ENCODE measurements around the gene SYTL3.
"Not testable (repeated sequence)": the region's sequence is repeated elsewhere in the genome, so short reads cannot be mapped to it uniquely, and the experiment has no call there.

SYTL3 gene

DNA sequence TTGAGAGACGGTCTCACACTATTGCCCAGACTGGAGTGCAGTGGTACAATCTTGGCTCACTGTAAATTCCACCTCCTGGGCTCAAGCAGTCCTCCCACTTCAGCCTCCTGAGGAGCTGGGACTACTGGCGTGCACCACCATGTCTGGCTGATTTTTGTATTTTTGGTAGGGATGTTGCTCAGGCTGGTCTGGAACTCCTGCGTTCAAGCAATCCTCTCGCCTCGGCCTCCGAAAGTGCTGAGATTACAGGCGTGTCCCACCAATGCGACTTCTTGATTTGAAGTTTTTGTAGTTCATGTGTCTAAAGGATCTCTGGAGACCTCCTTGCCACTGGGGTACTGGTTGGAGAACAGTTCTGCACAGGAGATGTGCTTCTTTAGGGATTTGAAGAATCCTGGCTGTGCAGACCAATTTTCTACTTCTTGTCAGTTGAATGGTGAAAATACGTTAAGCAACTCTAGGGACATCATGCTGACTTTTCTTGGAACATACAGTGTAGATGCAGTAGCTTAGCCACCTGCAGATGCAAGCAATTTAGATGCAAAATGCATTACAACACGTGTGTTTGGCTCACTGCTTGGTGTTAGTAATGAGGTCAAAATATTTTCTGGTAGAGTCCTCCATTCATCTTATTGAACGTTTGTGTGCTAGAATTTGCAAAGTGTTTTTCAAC, 28.2 kb downstream of the SYTL3 start:
- H3K36me3 Mint-ChIP-seq = peaks cover 13% of the 10 kb centered on the region
- H3K9me3 Mint-ChIP-seq (ENCODE audit: low read depth) = no peaks in the 10 kb centered on the region
- no peak overlapping the region for H3K4me3 Mint-ChIP-seq
- H3K27me3 Mint-ChIP-seq = no peaks in the 10 kb centered on the region
- H3K27ac Mint-ChIP-seq = no peak overlapping the region
- no peaks in the 10 kb centered on the region for H3K4me1 Mint-ChIP-seq (ENCODE audit: low read depth)

GRCh38 chr6:158680015-158680414, 30.2 kb downstream of the SYTL3 start:
- H3K27ac Mint-ChIP-seq = peak overlapping the region; percentile 36
- H3K27me3 Mint-ChIP-seq = no peaks in the 10 kb centered on the region
- peaks cover 14% of the 10 kb centered on the region for H3K36me3 Mint-ChIP-seq
- H3K9me3 Mint-ChIP-seq (ENCODE audit: low read depth) = no peaks in the 10 kb centered on the region
- no peak overlapping the region for H3K4me3 Mint-ChIP-seq
- H3K4me1 Mint-ChIP-seq (ENCODE audit: low read depth) = peaks cover 17% of the 10 kb centered on the region

DNA sequence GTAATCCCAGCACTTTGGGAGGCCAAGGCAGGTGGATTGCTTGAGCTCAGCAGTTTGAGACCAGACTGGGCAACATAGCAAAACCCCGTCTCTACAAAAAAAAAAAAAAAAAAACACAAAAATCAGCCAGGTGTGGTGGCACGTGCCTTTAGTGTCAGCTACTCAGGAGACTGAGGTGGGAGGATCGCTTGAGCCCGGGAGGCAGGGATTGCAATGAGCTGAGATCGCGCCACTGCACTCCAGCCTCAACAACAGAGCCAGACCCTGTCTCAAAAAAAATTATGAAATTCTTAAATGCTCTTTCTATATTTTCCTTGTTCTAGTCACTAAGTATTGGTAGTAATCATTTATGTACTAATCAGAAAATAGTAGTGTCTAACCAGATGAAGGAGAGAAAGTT, 30.6 kb downstream of the SYTL3 start:
- Mint-ChIP-seq H3K4me1 (ENCODE audit: low read depth) (peaks cover 19% of the 10 kb centered on the region), H3K4me3 (no peak overlapping the region), H3K9me3 (ENCODE audit: low read depth) (no peaks in the 10 kb centered on the region), H3K36me3 (peaks cover 10% of the 10 kb centered on the region), H3K27me3 (no peaks in the 10 kb centered on the region), H3K27ac (no peak overlapping the region)

DNA sequence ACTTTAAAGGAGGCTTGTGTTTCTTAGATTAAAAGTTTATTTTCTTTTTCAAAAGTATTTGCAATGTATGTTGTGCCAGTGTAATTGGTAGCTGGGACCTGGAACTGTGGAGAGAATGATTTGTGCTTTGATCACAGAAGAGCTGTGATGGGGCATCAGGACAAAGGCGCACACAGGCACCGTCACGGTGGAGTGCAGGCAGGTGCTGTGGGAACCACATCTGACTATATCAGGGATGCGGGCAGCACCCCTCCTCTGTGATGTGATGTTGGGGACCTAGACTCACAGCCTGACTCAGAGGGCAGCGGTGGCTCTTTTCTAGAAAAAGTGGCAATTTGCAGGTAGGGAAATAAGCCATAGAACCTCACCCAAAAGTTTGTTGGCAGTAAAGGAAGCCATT, 34.5 kb downstream of the SYTL3 start:
- peaks cover 55% of the 10 kb centered on the region for H3K4me1 Mint-ChIP-seq (ENCODE audit: low read depth)
- H3K9me3 Mint-ChIP-seq (ENCODE audit: low read depth) = no peaks in the 10 kb centered on the region
- H3K27ac Mint-ChIP-seq = peak overlapping the region; percentile 23
- peaks cover 16% of the 10 kb centered on the region for H3K36me3 Mint-ChIP-seq
- no peaks in the 10 kb centered on the region for H3K27me3 Mint-ChIP-seq
- no peak overlapping the region for H3K4me3 Mint-ChIP-seq

- Mint-ChIP-seq H3K4me3 (no peak overlapping the region), H3K9me3 (ENCODE audit: low read depth) (no peaks in the 10 kb centered on the region), H3K27ac (no peak overlapping the region), H3K4me1 (ENCODE audit: low read depth) (peaks cover 60% of the 10 kb centered on the region), H3K27me3 (no peaks in the 10 kb centered on the region), H3K36me3 (peaks cover 16% of the 10 kb centered on the region)
Observed at GRCh38 chr6:158684745-158685324, 35.0 kb downstream of the SYTL3 start.

DNA sequence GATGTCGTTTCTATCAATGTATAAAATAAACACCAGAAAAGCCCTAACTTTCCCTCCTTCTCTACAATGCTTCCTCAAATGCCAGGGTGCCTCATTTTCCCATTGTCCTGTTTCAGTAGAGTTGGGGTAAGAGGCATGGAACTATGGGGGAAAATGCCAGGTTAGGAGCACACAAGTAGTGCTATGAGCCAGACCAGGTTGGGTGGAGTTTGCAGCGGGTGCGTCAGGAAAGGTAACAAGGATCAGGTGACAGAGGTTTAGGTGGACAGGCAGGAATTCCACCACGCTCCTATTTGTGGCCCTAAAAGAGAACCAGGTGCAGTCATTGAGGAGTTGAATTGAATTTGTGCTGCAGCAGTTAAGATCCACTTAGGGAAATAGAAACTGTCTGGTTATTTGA, 36.5 kb downstream of the SYTL3 start:
- Mint-ChIP-seq H3K27ac (peak overlapping the region; percentile 84), H3K36me3 (peaks cover 16% of the 10 kb centered on the region), H3K4me1 (ENCODE audit: low read depth) (peaks cover 63% of the 10 kb centered on the region), H3K4me3 (peak overlapping the region; percentile 33), H3K9me3 (ENCODE audit: low read depth) (no peaks in the 10 kb centered on the region), H3K27me3 (no peaks in the 10 kb centered on the region)

GRCh38 chr6:158686791-158687381, 37.0 kb downstream of the SYTL3 start:
- peak overlapping the region; percentile 33 for H3K4me3 Mint-ChIP-seq
- peaks cover 64% of the 10 kb centered on the region for H3K4me1 Mint-ChIP-seq (ENCODE audit: low read depth)

DNA sequence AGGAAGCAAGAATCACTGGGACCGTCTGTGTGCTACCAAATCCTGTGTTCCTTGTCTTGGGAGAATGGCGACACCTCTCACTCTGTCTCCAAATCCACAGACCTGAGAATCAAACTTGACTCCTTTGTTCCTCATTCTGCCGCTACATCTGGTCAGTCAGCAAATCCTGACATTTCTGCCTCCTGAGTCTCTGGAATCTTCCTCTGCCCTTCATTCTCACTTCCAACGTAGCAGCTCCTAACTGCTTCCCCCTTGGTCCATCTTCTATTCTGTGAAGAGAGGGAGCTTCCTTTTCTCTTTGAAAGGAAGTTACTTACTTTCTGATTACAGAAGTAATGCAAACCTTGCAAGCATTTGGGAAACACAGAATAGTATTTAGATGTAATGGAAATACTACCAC, 37.7 kb downstream of the SYTL3 start:
- Mint-ChIP-seq H3K4me3 (peak overlapping the region; percentile 33), H3K4me1 (ENCODE audit: low read depth) (peaks cover 64% of the 10 kb centered on the region), H3K27ac (peak overlapping the region; percentile 84), H3K36me3 (peaks cover 13% of the 10 kb centered on the region), H3K27me3 (no peaks in the 10 kb centered on the region), H3K9me3 (ENCODE audit: low read depth) (no peaks in the 10 kb centered on the region)

More at GRCh38 chr6:158686791-158687381, 37.0 kb downstream of the SYTL3 start:
- Mint-ChIP-seq H3K27me3 (no peaks in the 10 kb centered on the region), H3K27ac (peak overlapping the region; percentile 84), H3K9me3 (ENCODE audit: low read depth) (no peaks in the 10 kb centered on the region), H3K36me3 (peaks cover 13% of the 10 kb centered on the region)

DNA sequence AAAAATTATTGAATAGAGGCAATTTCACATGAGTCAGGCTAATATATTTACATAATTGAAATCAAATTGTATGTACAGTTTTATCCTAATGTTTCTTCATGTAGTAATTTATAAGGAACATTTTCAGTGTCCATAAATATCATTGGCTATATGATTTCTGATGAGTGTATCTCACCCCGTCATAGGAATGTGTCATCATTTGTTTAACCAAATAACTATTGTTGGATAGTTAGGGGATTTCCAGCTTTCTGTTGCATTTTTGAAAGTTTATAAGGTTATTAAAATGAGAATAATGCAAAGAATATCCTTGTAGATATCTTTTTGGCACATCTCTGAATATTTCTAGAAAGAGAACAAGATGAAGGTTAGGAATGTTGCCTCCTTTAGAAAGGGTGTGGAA, 39.0 kb downstream of the SYTL3 start:
- no peaks in the 10 kb centered on the region for H3K27me3 Mint-ChIP-seq
- peaks cover 60% of the 10 kb centered on the region for H3K4me1 Mint-ChIP-seq (ENCODE audit: low read depth)
- peak overlapping the region; percentile 34 for H3K27ac Mint-ChIP-seq
- H3K9me3 Mint-ChIP-seq (ENCODE audit: low read depth) = no peaks in the 10 kb centered on the region
- H3K4me3 Mint-ChIP-seq = no peak overlapping the region
- H3K36me3 Mint-ChIP-seq = peaks cover 9% of the 10 kb centered on the region

DNA sequence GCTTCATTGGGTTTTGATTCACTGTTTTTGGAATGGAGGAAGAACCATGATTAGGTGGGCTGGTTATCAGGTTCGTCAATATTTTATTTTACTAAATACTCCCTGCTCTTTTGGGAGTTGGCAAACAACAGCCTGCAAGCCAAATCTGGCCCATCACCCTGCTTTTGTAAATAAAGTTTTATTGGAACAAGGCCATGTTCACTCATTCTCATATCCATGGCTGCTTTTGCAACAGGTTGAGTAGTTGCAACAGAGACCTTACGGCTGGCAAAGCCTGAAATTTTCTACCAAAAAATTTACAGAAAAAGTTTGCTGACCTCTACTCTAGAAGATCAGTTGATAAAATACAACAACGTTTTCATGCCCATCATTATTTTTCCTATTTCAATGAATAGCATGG, 45.1 kb downstream of the SYTL3 start:
- Mint-ChIP-seq H3K27me3 (no peaks in the 10 kb centered on the region), H3K27ac (no peak overlapping the region), H3K4me1 (ENCODE audit: low read depth) (peaks cover 8% of the 10 kb centered on the region), H3K36me3 (peaks cover 5% of the 10 kb centered on the region), H3K4me3 (no peak overlapping the region), H3K9me3 (ENCODE audit: low read depth) (no peaks in the 10 kb centered on the region)

DNA sequence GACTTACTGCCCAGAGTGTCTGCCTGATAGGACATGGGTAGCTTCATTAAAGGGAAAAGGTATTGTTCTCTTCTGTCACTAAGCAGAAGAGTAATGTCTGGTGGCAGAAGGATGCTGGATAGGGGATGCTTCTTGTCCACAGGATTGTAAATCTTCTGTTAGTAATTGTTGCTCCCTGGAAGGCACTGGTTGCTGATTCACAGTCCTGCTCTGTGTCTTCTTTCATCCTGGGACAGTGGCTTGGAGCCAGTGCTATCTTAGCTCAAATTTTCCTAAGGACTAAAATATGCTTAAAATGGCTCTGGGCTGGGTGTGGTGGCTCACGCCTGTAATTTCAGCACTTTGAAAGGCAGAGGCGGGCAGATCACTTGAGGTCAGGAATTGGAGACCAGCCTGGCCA, 48.0 kb downstream of the SYTL3 start:
- peaks cover 4% of the 10 kb centered on the region for H3K4me1 Mint-ChIP-seq (ENCODE audit: low read depth)
- no peaks in the 10 kb centered on the region for H3K9me3 Mint-ChIP-seq (ENCODE audit: low read depth)
- H3K27ac Mint-ChIP-seq = no peak overlapping the region
- H3K36me3 Mint-ChIP-seq = peaks cover 5% of the 10 kb centered on the region
- no peaks in the 10 kb centered on the region for H3K27me3 Mint-ChIP-seq
- no peak overlapping the region for H3K4me3 Mint-ChIP-seq

- Mint-ChIP-seq H3K27me3 (no peaks in the 10 kb centered on the region), H3K4me1 (ENCODE audit: low read depth) (peaks cover 3% of the 10 kb centered on the region), H3K27ac (no peak overlapping the region), H3K36me3 (peaks cover 5% of the 10 kb centered on the region), H3K9me3 (ENCODE audit: low read depth) (no peaks in the 10 kb centered on the region), H3K4me3 (no peak overlapping the region)
Observed at GRCh38 chr6:158698931-158699330, 49.1 kb downstream of the SYTL3 start.

- not testable (repeated sequence) for H3K9me3 Mint-ChIP-seq (ENCODE audit: low read depth); H3K4me3 Mint-ChIP-seq; H3K36me3 Mint-ChIP-seq; H3K4me1 Mint-ChIP-seq (ENCODE audit: low read depth); H3K27me3 Mint-ChIP-seq; H3K27ac Mint-ChIP-seq
Observed at GRCh38 chr6:158701268-158701667, 51.4 kb downstream of the SYTL3 start.

DNA sequence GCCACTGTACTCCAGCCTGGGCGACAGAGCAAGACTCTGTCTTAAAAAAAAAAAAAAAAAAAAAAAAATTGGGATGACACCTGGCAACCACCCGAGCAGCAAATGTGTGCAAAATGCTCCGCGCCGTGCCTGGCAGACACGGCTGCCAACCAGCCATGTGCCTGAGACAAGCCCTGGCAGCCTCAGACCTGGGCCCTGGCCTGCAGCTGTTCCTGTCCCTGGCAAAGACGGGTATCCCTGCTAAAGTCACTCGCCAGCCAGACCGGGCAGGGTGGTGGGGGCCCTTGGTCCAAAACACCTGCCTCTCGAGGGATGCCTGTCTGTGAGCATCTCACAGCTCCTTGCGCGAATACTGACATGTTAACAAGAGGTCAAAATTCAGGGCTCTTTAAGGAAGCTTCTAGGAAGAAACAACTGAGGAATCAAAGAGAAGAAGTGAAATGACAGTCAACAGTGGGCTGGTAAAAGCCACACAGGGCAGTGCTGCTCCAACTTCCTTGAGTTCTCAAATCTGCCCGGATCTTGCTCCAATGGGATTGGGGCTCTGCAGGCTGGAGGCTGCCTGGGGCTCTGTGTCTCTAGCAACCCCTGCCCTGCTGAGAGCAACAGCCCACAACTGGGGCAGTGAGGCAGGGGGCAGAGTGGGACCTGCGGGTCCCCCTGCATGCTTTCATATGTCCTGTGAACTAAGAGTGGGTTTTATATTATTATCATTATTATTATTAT, 53.4 kb downstream of the SYTL3 start:
- Mint-ChIP-seq H3K4me3 (peak overlapping the region; percentile 42), H3K36me3 (no peaks in the 10 kb centered on the region), H3K9me3 (ENCODE audit: low read depth) (no peaks in the 10 kb centered on the region), H3K27ac (no peak overlapping the region), H3K4me1 (ENCODE audit: low read depth) (peaks cover 8% of the 10 kb centered on the region), H3K27me3 (no peaks in the 10 kb centered on the region)

Measured in activated naive CD8-positive, alpha-beta T cell (primary cell).